Measurements from ENCODE around the gene CYTH3. TPM values are rescaled to one million over a fixed set of nuclear protein-coding genes. Genes with fewer than 3 reads are reported as not detected.

CYTH3 gene
- total RNA-seq, 1 donor from 2014 or later: 31.1 TPM

- H3K36me3 Mint-ChIP-seq: no peaks in the 10 kb centered on the region
- DNase-seq (ENCODE audit: extremely low spot score, unreplicated experiment): no peak
Measured at GRCh38 chr7:6278749-6279310, 6.4 kb upstream of the CYTH3 start.

GRCh38 chr7:6277476-6277875 is 5.1 kb upstream of the CYTH3 start:
- no peaks in the 10 kb centered on the region for H3K36me3 Mint-ChIP-seq
- H3K9me3 Mint-ChIP-seq: no peaks in the 10 kb centered on the region
- H3K4me3 Mint-ChIP-seq: peak overlapping the region; percentile 64
- TF ChIP-seq CTCF (conservative IDR thresholded peaks at IDR 0.05): no peak
- peaks cover 27% of the 10 kb centered on the region for H3K4me1 Mint-ChIP-seq (ENCODE audit: unreplicated experiment)
- H3K27ac Mint-ChIP-seq: peak overlapping the region; percentile 73
- DNase-seq (ENCODE audit: extremely low spot score, unreplicated experiment): no peak
- no peaks in the 10 kb centered on the region for H3K27me3 Mint-ChIP-seq

More at GRCh38 chr7:6278749-6279310, 6.4 kb upstream of the CYTH3 start:
- Mint-ChIP-seq H3K4me1 (ENCODE audit: unreplicated experiment) (peaks cover 24% of the 10 kb centered on the region), H3K27me3 (no peaks in the 10 kb centered on the region), H3K9me3 (no peaks in the 10 kb centered on the region), H3K27ac (peak overlapping the region; percentile 51), H3K4me3 (peak overlapping the region; percentile 51)
- no peak for TF ChIP-seq CTCF (conservative IDR thresholded peaks at IDR 0.05)

GRCh38 chr7:6276911-6277408 is 4.5 kb upstream of the CYTH3 start:
- TF ChIP-seq CTCF (conservative IDR thresholded peaks at IDR 0.05): no peak
- Mint-ChIP-seq H3K4me3 (peak overlapping the region; percentile 64), H3K9me3 (no peaks in the 10 kb centered on the region), H3K27ac (peak overlapping the region; percentile 73), H3K36me3 (no peaks in the 10 kb centered on the region), H3K27me3 (no peaks in the 10 kb centered on the region), H3K4me1 (ENCODE audit: unreplicated experiment) (peaks cover 27% of the 10 kb centered on the region)
- no peak for DNase-seq (ENCODE audit: extremely low spot score, unreplicated experiment)

GRCh38 chr7:6274743-6275142 is 2.3 kb upstream of the CYTH3 start:
- Mint-ChIP-seq H3K9me3 (no peaks in the 10 kb centered on the region), H3K27ac (peak overlapping the region; percentile 3), H3K36me3 (no peaks in the 10 kb centered on the region), H3K4me1 (ENCODE audit: unreplicated experiment) (peaks cover 41% of the 10 kb centered on the region), H3K27me3 (peaks cover 5% of the 10 kb centered on the region), H3K4me3 (peak overlapping the region; percentile 87)
- no peak for TF ChIP-seq CTCF (conservative IDR thresholded peaks at IDR 0.05)
- DNase-seq (ENCODE audit: extremely low spot score, unreplicated experiment): no peak

GRCh38 chr7:6273917-6274630 is 1.6 kb upstream of the CYTH3 start:
- TF ChIP-seq CTCF (conservative IDR thresholded peaks at IDR 0.05): no peak
- no peak for DNase-seq (ENCODE audit: extremely low spot score, unreplicated experiment)
- Mint-ChIP-seq H3K9me3 (no peaks in the 10 kb centered on the region), H3K27me3 (peaks cover 5% of the 10 kb centered on the region), H3K4me1 (ENCODE audit: unreplicated experiment) (peaks cover 45% of the 10 kb centered on the region), H3K4me3 (peak overlapping the region; percentile 87), H3K27ac (peak overlapping the region; percentile 3), H3K36me3 (no peaks in the 10 kb centered on the region)
